Upper lobe of right lung (tissue), 1 donor: ENCODE data around the gene PPIC. TPM values are rescaled to one million over a fixed set of nuclear protein-coding genes. Genes with fewer than 3 reads are reported as not detected.

Experiments
- ATAC-seq: fragments of 200-7000 bp; cut with Tn5 transposase; one replicate; pipeline ENCODE4 v1.9.1; 2020; ENCODE audit warnings: mild to moderate bottlenecking, moderate library complexity
- DNase-seq: peaks from one replicate; pipeline ENCODE4 v3.0.0-alpha.2; 2020
- H3K27ac ChIP-seq: fragments of 200-600 bp; one replicate; pipeline ENCODE4 v1.8.0; 2022
- H3K27me3 ChIP-seq: fragments of 200-600 bp; one replicate; pipeline ENCODE4 v1.8.0; 2022; ENCODE audit warnings: mild to moderate bottlenecking
- H3K36me3 ChIP-seq: fragments of 200-600 bp; one replicate; pipeline ENCODE4 v1.8.0; 2022
- H3K4me1 ChIP-seq: fragments of 200-600 bp; one replicate; pipeline ENCODE4 v1.8.0; 2022
- H3K4me3 ChIP-seq: fragments of 200-600 bp; one replicate; pipeline ENCODE4 v1.8.0; 2022; ENCODE audit warnings: mild to moderate bottlenecking
- H3K9me3 ChIP-seq: fragments of 200-600 bp; one replicate; pipeline ENCODE4 v1.8.0; 2022
- intact Hi-C: fragments of 100-400 bp; cut with DNase I; formaldehyde crosslinking; loops from one replicate; pipeline ENCODE4 v1.11.0; 2022
- total RNA-seq: library from RNA; stranded (reverse); fragmentation: NEBNext Ultra II Directional; extraction: Animal tissue kit (Norgen Biotek cat#: 25700); gene quantifications from one replicate; pipeline ENCODE4 v1.2.1, GENCODE V29; 2021
- TF ChIP-seq, protein P1 (sequence below): fragments of 200-600 bp; IDR thresholded peaks from one replicate; pipeline ENCODE4 v1.8.0; 2022; ENCODE audit warnings: antibody characterized with exemption
- donor health status: DM: no; HTN: yes; CAD: no; lungs with severe emphysema.

The PPIC gene
- total RNA-seq, 1 donor from 2014 or later, result 43.0 TPM

DNA sequence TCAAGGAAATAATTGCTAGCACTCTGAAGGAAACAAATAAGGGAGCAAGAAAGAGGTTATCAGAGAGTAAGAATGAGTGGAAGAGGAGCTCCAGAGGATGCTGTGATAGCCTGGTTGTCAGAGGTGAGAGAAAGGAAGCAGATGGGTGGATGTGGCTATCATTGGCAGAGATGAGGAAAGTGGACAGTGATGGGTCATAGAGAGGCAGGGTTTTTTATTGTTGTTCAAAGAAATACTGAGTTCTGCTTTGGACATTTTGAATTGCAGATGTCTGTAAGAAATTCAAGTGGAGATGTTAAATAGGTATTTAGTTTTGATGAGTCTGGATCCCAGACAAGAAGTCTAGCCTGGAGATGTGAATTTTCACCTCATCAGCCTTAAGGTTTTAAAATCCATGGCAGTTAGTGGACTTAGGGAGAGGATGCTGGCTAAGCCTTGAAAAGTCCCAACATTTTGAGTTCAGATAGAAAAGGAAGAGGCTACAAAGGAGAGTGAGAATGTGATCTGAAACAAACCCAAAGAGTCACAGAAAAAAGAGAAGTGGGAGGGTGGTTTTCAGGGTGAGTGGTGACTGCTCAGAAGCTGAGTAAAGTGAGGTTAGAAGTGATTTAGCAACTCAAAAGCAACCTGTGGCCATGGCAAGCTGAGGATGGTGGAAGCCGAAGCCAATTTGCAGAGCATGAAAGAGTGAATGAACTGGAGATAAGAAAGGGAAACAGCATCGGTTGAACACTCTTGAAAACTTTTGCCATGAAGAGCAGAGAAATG lies 50.4 kb downstream of the PPIC start:
- no peaks in the 10 kb centered on the region for H3K4me1 ChIP-seq
- ATAC-seq (no peak), DNase-seq (no peak)
- TF ChIP-seq, protein P1, sequence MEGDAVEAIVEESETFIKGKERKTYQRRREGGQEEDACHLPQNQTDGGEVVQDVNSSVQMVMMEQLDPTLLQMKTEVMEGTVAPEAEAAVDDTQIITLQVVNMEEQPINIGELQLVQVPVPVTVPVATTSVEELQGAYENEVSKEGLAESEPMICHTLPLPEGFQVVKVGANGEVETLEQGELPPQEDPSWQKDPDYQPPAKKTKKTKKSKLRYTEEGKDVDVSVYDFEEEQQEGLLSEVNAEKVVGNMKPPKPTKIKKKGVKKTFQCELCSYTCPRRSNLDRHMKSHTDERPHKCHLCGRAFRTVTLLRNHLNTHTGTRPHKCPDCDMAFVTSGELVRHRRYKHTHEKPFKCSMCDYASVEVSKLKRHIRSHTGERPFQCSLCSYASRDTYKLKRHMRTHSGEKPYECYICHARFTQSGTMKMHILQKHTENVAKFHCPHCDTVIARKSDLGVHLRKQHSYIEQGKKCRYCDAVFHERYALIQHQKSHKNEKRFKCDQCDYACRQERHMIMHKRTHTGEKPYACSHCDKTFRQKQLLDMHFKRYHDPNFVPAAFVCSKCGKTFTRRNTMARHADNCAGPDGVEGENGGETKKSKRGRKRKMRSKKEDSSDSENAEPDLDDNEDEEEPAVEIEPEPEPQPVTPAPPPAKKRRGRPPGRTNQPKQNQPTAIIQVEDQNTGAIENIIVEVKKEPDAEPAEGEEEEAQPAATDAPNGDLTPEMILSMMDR, result no peak
- intact Hi-C loops, result no loop called here
- H3K27ac ChIP-seq, result no peak overlapping the region
- no peaks in the 10 kb centered on the region for H3K9me3 ChIP-seq
- H3K27me3 ChIP-seq, result no peaks in the 10 kb centered on the region
- H3K36me3 ChIP-seq, result no peaks in the 10 kb centered on the region
- H3K4me3 ChIP-seq, result no peak overlapping the region

DNA sequence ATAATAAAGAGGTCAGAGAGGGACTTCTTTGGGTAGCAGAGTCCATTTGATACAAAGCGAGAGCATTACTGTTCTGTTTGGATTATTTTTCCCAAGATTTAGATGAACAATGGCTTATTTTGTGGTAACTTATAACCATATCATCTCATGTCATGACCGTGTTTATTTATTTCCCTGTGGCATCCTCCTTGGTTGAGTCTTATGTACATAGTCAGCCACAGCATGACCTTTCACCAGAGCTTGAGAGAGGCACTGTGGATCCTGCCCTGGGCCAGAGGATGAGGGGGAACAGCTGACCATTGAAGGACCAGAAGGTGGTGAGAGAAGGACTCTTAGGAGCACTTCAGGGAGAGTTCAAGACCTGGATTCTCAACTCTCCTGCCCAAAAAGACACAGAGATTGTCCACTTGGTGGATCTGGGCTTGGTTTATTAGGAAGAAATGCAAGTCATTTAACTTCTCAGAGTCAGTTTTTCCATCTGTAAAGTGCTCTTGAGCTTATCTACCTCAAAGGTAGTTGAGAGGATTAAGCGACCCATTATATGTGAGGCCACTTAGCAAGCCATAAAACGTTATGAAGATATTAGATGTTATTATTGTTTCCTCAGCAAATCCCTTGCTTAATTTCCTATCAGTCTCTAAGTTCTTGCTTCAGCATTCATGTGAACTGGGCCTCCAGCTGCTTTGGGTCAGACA lies 51.4 kb downstream of the PPIC start:
- H3K9me3 ChIP-seq, result no peaks in the 10 kb centered on the region
- ATAC-seq (no peak), DNase-seq (no peak)
- TF ChIP-seq, protein P1, result no peak
- no peak overlapping the region for H3K4me3 ChIP-seq
- no peaks in the 10 kb centered on the region for H3K36me3 ChIP-seq
- intact Hi-C loops, result no loop called here
- H3K27me3 ChIP-seq, result no peaks in the 10 kb centered on the region
- no peaks in the 10 kb centered on the region for H3K4me1 ChIP-seq
- no peak overlapping the region for H3K27ac ChIP-seq

DNA sequence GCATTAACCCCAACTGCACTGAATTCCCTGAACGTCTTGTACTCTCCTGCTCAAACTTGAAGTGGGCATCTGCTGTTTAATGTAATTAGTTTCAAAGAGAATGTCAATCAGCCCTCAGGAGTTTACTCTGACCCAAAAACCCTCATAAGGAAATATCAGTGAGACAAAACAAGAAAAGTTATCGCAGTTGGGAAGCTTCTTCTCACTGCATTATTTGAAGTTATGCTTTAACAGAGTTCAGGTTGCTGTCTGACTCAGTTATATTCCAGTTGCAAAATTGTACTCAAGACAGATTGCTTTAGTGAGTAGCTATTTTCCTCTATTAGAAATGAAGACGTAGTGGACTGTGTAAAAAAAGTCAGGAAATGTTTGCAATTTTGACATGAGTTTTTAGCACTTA lies 52.1 kb downstream of the PPIC start:
- Histone ChIP-seq H3K4me1 (no peaks in the 10 kb centered on the region), H3K36me3 (no peaks in the 10 kb centered on the region), H3K9me3 (no peaks in the 10 kb centered on the region), H3K27me3 (no peaks in the 10 kb centered on the region), H3K4me3 (no peak overlapping the region), H3K27ac (no peak overlapping the region)
- TF ChIP-seq, protein P1, result no peak
- intact Hi-C loops, result no loop called here
- ATAC-seq, result no peak
- no peak for DNase-seq

DNA sequence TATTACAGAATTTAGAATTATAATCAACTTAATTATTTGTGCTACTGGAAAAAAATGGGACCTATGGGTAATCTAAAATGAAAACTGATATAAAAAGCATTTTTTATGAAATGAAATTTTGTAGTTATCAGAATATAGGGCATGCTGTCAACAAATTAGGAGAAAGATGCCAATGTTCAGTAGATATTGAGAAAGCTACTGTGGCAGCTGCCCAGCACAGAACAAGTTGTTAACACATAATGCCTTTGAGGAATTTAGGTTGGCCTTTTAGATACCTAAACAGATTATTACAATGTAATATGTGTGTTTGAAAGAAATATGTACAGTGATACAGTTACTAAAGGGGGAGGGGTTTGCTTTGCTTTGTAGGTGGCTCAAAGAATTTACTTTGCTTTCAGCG lies 54.1 kb downstream of the PPIC start:
- Histone ChIP-seq H3K4me3 (no peak overlapping the region), H3K27me3 (no peaks in the 10 kb centered on the region), H3K27ac (no peak overlapping the region), H3K4me1 (no peaks in the 10 kb centered on the region), H3K36me3 (no peaks in the 10 kb centered on the region), H3K9me3 (no peaks in the 10 kb centered on the region)
- TF ChIP-seq, protein P1, result no peak
- no peak for ATAC-seq
- intact Hi-C loops, result no loop called here
- DNase-seq, result no peak

DNA sequence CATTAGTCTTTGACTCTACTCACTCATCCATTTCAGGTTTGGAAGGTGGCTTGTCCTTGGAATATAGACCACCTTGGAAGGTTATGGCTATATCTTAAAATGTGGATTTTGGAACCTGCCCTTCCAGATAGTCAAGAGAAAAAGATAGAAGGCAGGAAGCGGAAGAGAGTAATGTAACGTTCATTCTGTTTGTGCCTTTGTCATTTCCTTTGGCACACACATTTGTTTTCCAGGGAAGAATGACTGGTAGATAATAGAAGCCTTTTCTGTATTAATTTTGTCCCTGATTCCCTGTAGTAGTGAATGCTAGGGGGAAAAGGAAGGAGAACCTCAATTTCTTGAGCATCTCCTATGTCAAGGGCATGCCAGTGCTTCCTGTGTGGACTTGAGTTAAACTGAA lies 54.7 kb downstream of the PPIC start:
- DNase-seq, result no peak
- intact Hi-C loops, result no loop called here
- TF ChIP-seq, protein P1, result no peak

More for the DNA sequence above, 54.7 kb downstream of the PPIC start:
- Histone ChIP-seq H3K4me3 (no peak overlapping the region), H3K27ac (no peak overlapping the region), H3K27me3 (no peaks in the 10 kb centered on the region), H3K4me1 (no peaks in the 10 kb centered on the region), H3K9me3 (no peaks in the 10 kb centered on the region), H3K36me3 (no peaks in the 10 kb centered on the region)
- ATAC-seq, result no peak
